SK-N-SH (cell line): Measurements from ENCODE around the gene PAWR. TPM values are rescaled to one million over a fixed set of nuclear protein-coding genes. Genes with fewer than 3 reads are reported as not detected.

Experiments
- CTCF ChIA-PET: fragments of 300-600, 350-600 bp; formaldehyde crosslinking; extraction: SDS; loops from one replicate; lab custom pipeline; 2021; lab: Yijun Ruan, JAX
- POLR2A ChIA-PET: fragments of 350-600 bp; sonication (Branson Sonifier 250); formaldehyde crosslinking; extraction: SDS; loops from one replicate; lab custom pipeline; 2020; ENCODE audit warnings: antibody characterized with exemption, inconsistent platforms; lab: Yijun Ruan, JAX
- DNase-seq: peaks from one replicate; pipeline ENCODE4 v3.0.0; 2012
- H2AFZ ChIP-seq: fragments of 200-600 bp; sonication (generic); 2 replicates; pipeline ENCODE4 v1.8.1; 2016; ENCODE audit warnings: antibody characterized with exemption, mild to moderate bottlenecking, low read depth
- H3F3A ChIP-seq: fragments of 200-600 bp; sonication (generic); replicated peaks from 2 replicates; pipeline ENCODE3; 2016; ENCODE audit warnings: antibody characterized with exemption, mild to moderate bottlenecking; ENCODE audit not compliant: insufficient read depth
- H3K27ac ChIP-seq, 2 experiments: fragments of 200-500 bp in 1 of 2; fragments of 200-600 bp in 1 of 2; sonication (Bioruptor generic) in 1 of 2; sonication (generic), shearing (Covaris generic) in 1 of 2; 2 replicates each; pipeline versions ENCODE4 v1.5.1 to v1.6.1; 2014 to 2016; ENCODE audit warnings: low read depth in 2 of 2, inconsistent platforms in 1 of 2, low read length in 1 of 2, mild to moderate bottlenecking in 1 of 2, mixed read lengths in 1 of 2
- H3K27me3 ChIP-seq: fragments of 200-600 bp; sonication (generic), shearing (Covaris generic); 2 replicates; pipeline ENCODE4 v1.6.1; 2016; ENCODE audit warnings: mixed run types; ENCODE audit not compliant: insufficient read depth
- H3K36me3 ChIP-seq, 2 experiments: fragments of 200-500 bp in 1 of 2; fragments of 200-600 bp in 1 of 2; sonication (Bioruptor generic) in 1 of 2; sonication (generic) in 1 of 2; replicated peaks in 1 of 2; 2 replicates each; pipeline versions ENCODE3 to v1.5.1; 2014 to 2016; ENCODE audit warnings: low read length in 1 of 2, mild to moderate bottlenecking in 1 of 2; ENCODE audit not compliant: insufficient read depth in 2 of 2, control insufficient read depth in 1 of 2
- H3K4me1 ChIP-seq, 2 experiments: fragments of 200-500 bp in 1 of 2; fragments of 200-600 bp in 1 of 2; sonication (Bioruptor generic) in 1 of 2; sonication (generic), shearing (Covaris generic) in 1 of 2; 2 replicates each; pipeline versions ENCODE4 v1.5.1 to v1.6.1; 2014 to 2016; ENCODE audit warnings: low read depth in 1 of 2, low read length in 1 of 2, mixed run types in 1 of 2; ENCODE audit not compliant: insufficient read depth in 2 of 2, control insufficient read depth in 1 of 2
- H3K4me2 ChIP-seq: fragments of 200-600 bp; sonication (generic), shearing (Covaris generic); 2 replicates; pipeline ENCODE4 v1.6.1; 2017; ENCODE audit warnings: mixed run types
- H3K4me3 ChIP-seq, 2 experiments: fragments of 200-500 bp in 1 of 2; fragments of 200-600 bp in 1 of 2; sonication (Bioruptor generic) in 1 of 2; sonication (generic), shearing (Covaris generic) in 1 of 2; 2 replicates each; pipeline versions ENCODE4 v1.5.1 to v1.8.1; 2014 to 2016; ENCODE audit warnings: low read depth in 2 of 2, inconsistent platforms in 1 of 2, low read length in 1 of 2, mild to moderate bottlenecking in 1 of 2, mixed read lengths in 1 of 2, moderate library complexity in 1 of 2
- H3K79me2 ChIP-seq: fragments of 200-600 bp; sonication (generic); 2 replicates; pipeline ENCODE4 v1.8.1; 2017; ENCODE audit warnings: mild to moderate bottlenecking; ENCODE audit not compliant: insufficient read depth
- H3K9ac ChIP-seq: fragments of 200-600 bp; sonication (generic); 2 replicates; pipeline ENCODE4 v1.6.1; 2017; ENCODE audit warnings: mixed run types
- H3K9me2 ChIP-seq: fragments of 200-600 bp; sonication (generic); 2 replicates; pipeline ENCODE4 v1.6.1; 2017; ENCODE audit warnings: mixed run types
- H3K9me3 ChIP-seq: fragments of 200-600 bp; sonication (generic); 2 replicates; pipeline ENCODE4 v1.6.1; 2017; ENCODE audit warnings: mixed run types, mild to moderate bottlenecking, moderate library complexity
- H4K20me1 ChIP-seq: fragments of 200-600 bp; sonication (generic); 2 replicates; pipeline ENCODE4 v1.6.1; 2017; ENCODE audit warnings: mild to moderate bottlenecking, mixed run types; ENCODE audit not compliant: insufficient read depth
- ELF1 ChIP-seq: IDR thresholded peaks from 2 replicates; pipeline ENCODE4 v1.4.0; 2012
- EP300 ChIP-seq, 2 experiments: IDR thresholded peaks; 2 replicates each; pipeline versions ENCODE4 v1.4.0 to v1.6.1; 2012; ENCODE audit warnings: borderline replicate concordance in 1 of 2, low read depth in 1 of 2, low read length in 1 of 2
- EZH2phosphoT487 ChIP-seq: fragments of 200-600 bp; sonication (generic); IDR thresholded peaks from 2 replicates; pipeline ENCODE4 v1.6.1; 2017; ENCODE audit warnings: low read depth, mixed run types, mild to moderate bottlenecking, antibody characterized with exemption, moderate library complexity, borderline replicate concordance
- FOXJ3 ChIP-seq: sonication (generic); formaldehyde crosslinking; IDR thresholded peaks from 2 replicates; pipeline ENCODE4 v1.5.1; 2020; ENCODE audit warnings: mild to moderate bottlenecking, missing genetic modification reagents
- JUND ChIP-seq: IDR thresholded peaks from 2 replicates; pipeline ENCODE4 v1.4.0; 2012
- MEF2A ChIP-seq: IDR thresholded peaks from 2 replicates; pipeline ENCODE4 v1.4.0; 2012; ENCODE audit warnings: low read depth, borderline replicate concordance
- NFIC ChIP-seq: IDR thresholded peaks from 2 replicates; pipeline ENCODE4 v1.4.0; 2012; ENCODE audit warnings: borderline replicate concordance
- NRF1 ChIP-seq: IDR thresholded peaks from 2 replicates; pipeline ENCODE4 v1.6.1; 2012; ENCODE audit warnings: low read depth, mild to moderate bottlenecking, low read length
- POLR2AphosphoS5 ChIP-seq: IDR thresholded peaks from 2 replicates; pipeline ENCODE4 v1.6.1; 2012; ENCODE audit warnings: low read depth, low read length
- RAD21 ChIP-seq: IDR thresholded peaks from 2 replicates; pipeline ENCODE4 v1.6.1; 2012; ENCODE audit warnings: mild to moderate bottlenecking, low read length
- RCOR1 ChIP-seq: fragments of 150-350 bp; IDR thresholded peaks from 2 replicates; pipeline ENCODE4 v1.6.1; 2017; ENCODE audit warnings: antibody characterized with exemption, low read length
- RFX5 ChIP-seq: IDR thresholded peaks from 2 replicates; pipeline ENCODE4 v1.6.1; 2012; ENCODE audit warnings: mild to moderate bottlenecking, improper control_type of control experiment, low read length
- SIN3A ChIP-seq: IDR thresholded peaks from 2 replicates; pipeline ENCODE4 v1.6.1; 2012; ENCODE audit warnings: low read depth, mild to moderate bottlenecking, low read length, moderate library complexity, borderline replicate concordance
- SMC3 ChIP-seq: IDR thresholded peaks from 2 replicates; pipeline ENCODE4 v1.6.1; 2012; ENCODE audit warnings: low read depth, low read length, improper control_type of control experiment
- TAF1 ChIP-seq: IDR thresholded peaks from 2 replicates; pipeline ENCODE4 v1.6.1; 2012; ENCODE audit warnings: low read depth, mild to moderate bottlenecking, low read length, moderate library complexity, borderline replicate concordance
- TCF12 ChIP-seq: IDR thresholded peaks from 2 replicates; pipeline ENCODE4 v1.4.0; 2012
- TEAD4 ChIP-seq: IDR thresholded peaks from 2 replicates; pipeline ENCODE4 v1.4.0; 2012; ENCODE audit warnings: mild to moderate bottlenecking, borderline replicate concordance; ENCODE audit not compliant: insufficient read depth
- YY1 ChIP-seq: IDR thresholded peaks from 2 replicates; pipeline ENCODE4 v1.4.0; 2012; ENCODE audit warnings: low read depth, mild to moderate bottlenecking
- WGBS: methylation state at CpG from one replicate; pipeline ENCODE4 v1.1.6; 2017; ENCODE audit warnings: low lambda C conversion rate; 5-methylcytosine and 5-hydroxymethylcytosine counted together
- polyA plus RNA-seq, 3 experiments: library from polyadenylated mRNA; depleted of rRNA; stranded (reverse); fragments of >200 nt; gene quantifications; 2 replicates each; pipeline ENCODE4 v1.2.3, GENCODE V29; 2012
- TF ChIP-seq, protein P1 (sequence below): IDR thresholded peaks from 2 replicates; pipeline ENCODE4; 2012
- TF ChIP-seq, protein P2 (sequence below): fragments of 150-350 bp; IDR thresholded peaks from 2 replicates; pipeline ENCODE4 v1.6.1; 2016; ENCODE audit warnings: mild to moderate bottlenecking, low read depth, low read length
- TF ChIP-seq, protein P3 (sequence below): IDR thresholded peaks from 2 replicates; pipeline ENCODE4 v1.4.0; 2012; ENCODE audit warnings: low read depth
- TF ChIP-seq, protein P4 (sequence below): fragments of 150-350 bp; IDR thresholded peaks from 2 replicates; pipeline ENCODE4 v1.6.1; 2017; ENCODE audit warnings: antibody characterized with exemption, low read length, low read depth, borderline replicate concordance

PAWR gene
- polyA plus RNA-seq, 1 of the 3 experiments (the other 2 are of a cell fraction): 1.8 TPM

DNA sequence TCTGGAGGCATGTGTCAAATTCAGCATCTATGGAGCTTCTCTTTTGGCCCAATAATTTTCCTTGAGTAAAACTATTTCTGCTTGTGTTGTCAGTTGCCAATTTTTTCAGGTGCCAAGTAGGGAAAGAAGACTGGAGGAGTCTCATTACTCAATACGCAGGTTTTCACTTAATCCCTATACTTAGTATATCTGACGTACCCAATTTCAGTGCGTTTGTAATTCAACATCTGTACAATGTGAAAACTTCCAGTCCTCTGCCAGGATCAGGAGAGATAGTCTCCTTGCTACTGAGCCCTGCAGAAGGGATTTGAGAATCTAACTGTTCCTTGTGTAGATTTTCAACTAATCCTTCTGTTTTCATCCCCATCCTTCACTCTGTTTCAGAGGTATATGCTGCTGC is 5.7 kb upstream of the PAWR start:
- no peak overlapping the region for H3K4me2 ChIP-seq
- H3K4me1 ChIP-seq: peaks cover 0 to 5% of the 10 kb centered on the region in 2 experiments; a peak in 1 of 4 replicates
- no peak for DNase-seq
- H3K9me2 ChIP-seq: no peaks in the 10 kb centered on the region
- no peak overlapping the region for H3K9ac ChIP-seq
- no peaks in the 10 kb centered on the region for H3K9me3 ChIP-seq
- H3K36me3 ChIP-seq: no peaks in the 10 kb centered on the region
- WGBS: 25% methylated on average over 3 of the region's 3 CpGs
- no peak overlapping the region for H2AFZ ChIP-seq
- no peaks in the 10 kb centered on the region; the same call in 1 of the 2 replicates for H3K27me3 ChIP-seq
- no peak overlapping the region for H3K27ac ChIP-seq
- peaks cover 5% of the 10 kb centered on the region for H3F3A ChIP-seq
- TF ChIP-seq NFIC: no peak
- TF ChIP-seq ELF1: no peak
- TF ChIP-seq, protein P1, sequence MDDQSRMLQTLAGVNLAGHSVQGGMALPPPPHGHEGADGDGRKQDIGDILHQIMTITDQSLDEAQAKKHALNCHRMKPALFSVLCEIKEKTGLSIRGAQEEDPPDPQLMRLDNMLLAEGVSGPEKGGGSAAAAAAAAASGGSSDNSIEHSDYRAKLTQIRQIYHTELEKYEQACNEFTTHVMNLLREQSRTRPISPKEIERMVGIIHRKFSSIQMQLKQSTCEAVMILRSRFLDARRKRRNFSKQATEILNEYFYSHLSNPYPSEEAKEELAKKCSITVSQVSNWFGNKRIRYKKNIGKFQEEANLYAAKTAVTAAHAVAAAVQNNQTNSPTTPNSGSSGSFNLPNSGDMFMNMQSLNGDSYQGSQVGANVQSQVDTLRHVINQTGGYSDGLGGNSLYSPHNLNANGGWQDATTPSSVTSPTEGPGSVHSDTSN: no peak
- TF ChIP-seq NRF1: no peak
- no peak for TF ChIP-seq RFX5
- TF ChIP-seq SIN3A: no peak
- no peak for TF ChIP-seq RCOR1
- TF ChIP-seq, protein P2, sequence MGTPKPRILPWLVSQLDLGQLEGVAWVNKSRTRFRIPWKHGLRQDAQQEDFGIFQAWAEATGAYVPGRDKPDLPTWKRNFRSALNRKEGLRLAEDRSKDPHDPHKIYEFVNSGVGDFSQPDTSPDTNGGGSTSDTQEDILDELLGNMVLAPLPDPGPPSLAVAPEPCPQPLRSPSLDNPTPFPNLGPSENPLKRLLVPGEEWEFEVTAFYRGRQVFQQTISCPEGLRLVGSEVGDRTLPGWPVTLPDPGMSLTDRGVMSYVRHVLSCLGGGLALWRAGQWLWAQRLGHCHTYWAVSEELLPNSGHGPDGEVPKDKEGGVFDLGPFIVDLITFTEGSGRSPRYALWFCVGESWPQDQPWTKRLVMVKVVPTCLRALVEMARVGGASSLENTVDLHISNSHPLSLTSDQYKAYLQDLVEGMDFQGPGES: no peak
- no peak for TF ChIP-seq TCF12
- no peak for TF ChIP-seq YY1
- no peak for TF ChIP-seq RAD21
- no peaks in the 10 kb centered on the region for H4K20me1 ChIP-seq
- ChIA-PET CTCF (interaction anchor here (1.2 kb wide), 1 partner anchor 10 kb away, joined by 3 read pairs; no protein-coding TSS in a partner anchor), POLR2A (no interaction called here)
- H3K79me2 ChIP-seq: no peaks in the 10 kb centered on the region
- no peak overlapping the region for H3K4me3 ChIP-seq

DNA sequence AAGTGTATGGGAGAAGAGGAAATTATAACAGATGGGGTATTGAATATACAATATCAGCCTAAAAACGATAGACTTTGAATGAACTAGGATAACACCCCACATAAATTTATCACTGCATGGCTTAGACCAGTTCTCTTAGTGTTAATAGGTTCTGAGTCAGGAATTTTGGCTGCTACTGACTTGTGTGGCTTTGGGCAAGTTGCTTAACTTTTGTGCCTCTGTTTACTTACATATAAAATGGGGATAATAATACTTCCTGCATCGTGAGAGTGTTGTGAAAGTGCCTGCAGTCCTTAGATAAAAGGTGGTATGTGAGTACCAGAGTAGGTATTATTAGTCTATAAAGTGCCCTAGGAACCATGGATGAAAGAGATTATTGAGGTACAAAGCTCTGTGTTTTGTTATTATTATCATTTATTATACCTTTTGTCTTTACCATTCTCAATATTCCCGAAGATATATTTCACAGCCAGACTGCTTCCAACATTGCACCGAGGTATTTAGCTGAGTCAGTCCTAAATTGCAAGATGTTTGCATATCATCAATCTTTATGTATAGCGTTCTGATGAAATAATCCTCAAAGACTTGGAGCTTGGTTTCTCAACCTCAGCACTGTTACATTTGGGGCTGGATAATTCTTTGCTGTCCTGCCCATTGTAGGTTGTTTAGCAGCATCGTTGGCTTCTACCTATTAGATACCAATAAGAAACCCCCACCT is 2.3 kb upstream of the PAWR start:
- Histone ChIP-seq H3F3A (peaks cover 8% of the 10 kb centered on the region), H3K9ac (no peak overlapping the region), H3K36me3 (no peaks in the 10 kb centered on the region), H3K4me3 (no peak overlapping the region), H2AFZ (peak overlapping the region; percentile 95; the same call in 1 of the 2 replicates), H3K4me1 (peaks cover 4 to 5% of the 10 kb centered on the region in 2 experiments; a peak in 2 of 4 replicates), H4K20me1 (no peaks in the 10 kb centered on the region), H3K4me2 (no peak overlapping the region; the same call in 1 of the 2 replicates), H3K9me2 (no peaks in the 10 kb centered on the region), H3K27ac (no peak overlapping the region), H3K79me2 (peaks cover 6% of the 10 kb centered on the region), H3K9me3 (no peaks in the 10 kb centered on the region), H3K27me3 (no peaks in the 10 kb centered on the region; the same call in 1 of the 2 replicates)
- CTCF ChIA-PET: no interaction called here
- WGBS: 4% methylated on average over 6 of the region's 6 CpGs
- TF ChIP-seq TAF1: no peak
- no peak for TF ChIP-seq NFIC
- no peak for TF ChIP-seq EZH2phosphoT487
- no peak for TF ChIP-seq RFX5
- no peak for TF ChIP-seq TEAD4
- no peak for TF ChIP-seq JUND
- TF ChIP-seq, protein P2: no peak
- TF ChIP-seq, protein P3, sequence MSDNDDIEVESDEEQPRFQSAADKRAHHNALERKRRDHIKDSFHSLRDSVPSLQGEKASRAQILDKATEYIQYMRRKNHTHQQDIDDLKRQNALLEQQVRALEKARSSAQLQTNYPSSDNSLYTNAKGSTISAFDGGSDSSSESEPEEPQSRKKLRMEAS: no peak
- no peak for TF ChIP-seq POLR2AphosphoS5
- TF ChIP-seq EP300 (IDR thresholded peaks at IDR 0.05; ENCODE audit: borderline replicate concordance in 1 of 2, low read depth in 1 of 2, low read length in 1 of 2): no peak
- no peak for TF ChIP-seq SMC3
- TF ChIP-seq, protein P4, sequence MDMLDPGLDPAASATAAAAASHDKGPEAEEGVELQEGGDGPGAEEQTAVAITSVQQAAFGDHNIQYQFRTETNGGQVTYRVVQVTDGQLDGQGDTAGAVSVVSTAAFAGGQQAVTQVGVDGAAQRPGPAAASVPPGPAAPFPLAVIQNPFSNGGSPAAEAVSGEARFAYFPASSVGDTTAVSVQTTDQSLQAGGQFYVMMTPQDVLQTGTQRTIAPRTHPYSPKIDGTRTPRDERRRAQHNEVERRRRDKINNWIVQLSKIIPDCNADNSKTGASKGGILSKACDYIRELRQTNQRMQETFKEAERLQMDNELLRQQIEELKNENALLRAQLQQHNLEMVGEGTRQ: no peak
- no peak for TF ChIP-seq MEF2A
- TF ChIP-seq RAD21: no peak
- no peak for TF ChIP-seq ELF1
- TF ChIP-seq RCOR1: no peak
- no peak for TF ChIP-seq FOXJ3 (CRISPR knock-in tag)
- DNase-seq: no peak
- POLR2A ChIA-PET: no interaction called here
